NCI-H2107 (cell line): ENCODE data around the gene SEPTIN11.

Experiments
- DNase-seq: peaks from one replicate; lab custom pipeline; 2025; lab: John Stamatoyannopoulos, UW

The SEPTIN11 gene

GRCh38 chr4:76949276-76950051 is at the start of gene SEPTIN11:
TSS of gene SEPTIN11 (plus strand) at chr4:76949752. CDS start at chr4:76949904, 152 bp downstream.
- DNase-seq = peak; percentile 71

GRCh38 chr4:76902233-76902890 is 47.2 kb upstream of the SEPTIN11 start:
- DNase-seq = no peak

GRCh38 chr4:76904646-76905190 is 44.8 kb upstream of the SEPTIN11 start:
- DNase-seq = no peak

GRCh38 chr4:76905521-76905920 is 44.0 kb upstream of the SEPTIN11 start:
- no peak for DNase-seq

- DNase-seq = no peak
Observed at GRCh38 chr4:76909711-76910110, 39.8 kb upstream of the SEPTIN11 start.

GRCh38 chr4:76920715-76921114 is 28.8 kb upstream of the SEPTIN11 start:
- DNase-seq = no peak

GRCh38 chr4:76923619-76924357 is 25.8 kb upstream of the SEPTIN11 start:
- DNase-seq = no peak

GRCh38 chr4:76926841-76927240 is 22.7 kb upstream of the SEPTIN11 start:
- no peak for DNase-seq

- DNase-seq = no peak
Observed at GRCh38 chr4:76930685-76931084, 18.9 kb upstream of the SEPTIN11 start.

GRCh38 chr4:76931087-76931486 is 18.5 kb upstream of the SEPTIN11 start:
- DNase-seq = no peak

- DNase-seq = no peak
Observed at GRCh38 chr4:76931576-76932276, 17.8 kb upstream of the SEPTIN11 start.

GRCh38 chr4:76939184-76939583 is 10.4 kb upstream of the SEPTIN11 start:
- DNase-seq = no peak

GRCh38 chr4:76943129-76943620 is 6.4 kb upstream of the SEPTIN11 start:
- DNase-seq = no peak

GRCh38 chr4:76943790-76944189 is 5.8 kb upstream of the SEPTIN11 start:
- no peak for DNase-seq

GRCh38 chr4:76947369-76947768 is 2.2 kb upstream of the SEPTIN11 start:
- DNase-seq = no peak

- DNase-seq = peak; percentile 27
Observed at GRCh38 chr4:76948443-76949275, 893 bp upstream of the SEPTIN11 start.

- no peak for DNase-seq
Observed at GRCh38 chr4:76950052-76950955, 752 bp downstream of the SEPTIN11 start.

GRCh38 chr4:76950956-76951671 is 1.6 kb downstream of the SEPTIN11 start:
- no peak for DNase-seq

- DNase-seq = no peak
Observed at GRCh38 chr4:76951672-76952010, 2.1 kb downstream of the SEPTIN11 start.
